SIG-M5 (cell line): ENCODE measurements around the gene GABRA5.
"Not testable (repeated sequence)": the region's sequence is repeated elsewhere in the genome, so short reads cannot be mapped to it uniquely, and the experiment has no call there.

Experiments
- DNase-seq: peaks from one replicate; lab custom pipeline; 2025; lab: John Stamatoyannopoulos, UW

Gene GABRA5

GRCh38 chr15:26877831-26878230 lies 11.0 kb downstream of the GABRA5 start:
- DNase-seq: no peak

GRCh38 chr15:26879706-26880105 lies 12.8 kb downstream of the GABRA5 start:
- DNase-seq: no peak

DNA sequence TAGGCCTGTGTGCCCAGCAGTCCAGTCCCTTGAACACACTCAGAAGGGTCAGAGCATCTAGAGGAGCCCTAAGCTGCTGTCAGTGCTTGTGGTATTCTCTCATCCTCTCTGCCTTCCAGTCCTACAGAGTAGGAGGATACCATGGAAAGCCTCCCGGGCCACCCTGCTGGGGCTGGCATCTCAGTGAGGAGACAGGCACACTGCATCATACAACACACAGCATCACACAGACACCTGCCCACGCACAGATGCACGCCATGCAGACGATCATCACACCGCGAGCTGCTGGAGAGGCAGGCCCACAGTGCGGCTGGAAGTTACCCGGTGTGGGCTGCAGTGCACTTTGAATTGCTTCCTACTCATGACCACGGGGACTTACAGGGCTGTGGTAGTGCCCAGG lies 15.2 kb downstream of the GABRA5 start:
- no peak for DNase-seq

- DNase-seq: no peak
These were observed 15.9 kb downstream of the GABRA5 start for GRCh38 chr15:26882616-26883365.

GRCh38 chr15:26883466-26883865 lies 16.6 kb downstream of the GABRA5 start:
- no peak for DNase-seq

DNA sequence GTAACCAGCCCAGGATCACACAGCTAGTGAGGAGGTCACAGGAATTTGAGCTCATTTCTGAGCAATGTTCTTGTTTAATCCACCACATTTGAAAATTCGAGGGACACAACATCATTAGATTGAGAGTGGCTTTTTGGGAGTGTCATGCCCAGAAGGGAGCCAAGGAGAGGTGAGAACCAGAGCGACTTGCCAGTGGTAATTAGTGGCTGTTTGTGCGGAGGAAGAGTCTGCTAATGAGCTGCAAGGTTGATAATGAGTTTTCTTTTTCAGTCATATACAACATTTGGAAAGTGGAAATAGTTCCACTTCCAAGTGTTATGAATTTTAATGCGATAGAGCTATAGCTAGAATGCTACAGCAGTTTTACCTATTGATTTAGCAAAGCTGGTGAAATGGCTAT lies 19.7 kb downstream of the GABRA5 start:
- DNase-seq: no peak

- DNase-seq: no peak
These were observed 21.2 kb downstream of the GABRA5 start for GRCh38 chr15:26887926-26888666.

- DNase-seq: no peak
These were observed 21.9 kb downstream of the GABRA5 start for GRCh38 chr15:26888761-26889160.

DNA sequence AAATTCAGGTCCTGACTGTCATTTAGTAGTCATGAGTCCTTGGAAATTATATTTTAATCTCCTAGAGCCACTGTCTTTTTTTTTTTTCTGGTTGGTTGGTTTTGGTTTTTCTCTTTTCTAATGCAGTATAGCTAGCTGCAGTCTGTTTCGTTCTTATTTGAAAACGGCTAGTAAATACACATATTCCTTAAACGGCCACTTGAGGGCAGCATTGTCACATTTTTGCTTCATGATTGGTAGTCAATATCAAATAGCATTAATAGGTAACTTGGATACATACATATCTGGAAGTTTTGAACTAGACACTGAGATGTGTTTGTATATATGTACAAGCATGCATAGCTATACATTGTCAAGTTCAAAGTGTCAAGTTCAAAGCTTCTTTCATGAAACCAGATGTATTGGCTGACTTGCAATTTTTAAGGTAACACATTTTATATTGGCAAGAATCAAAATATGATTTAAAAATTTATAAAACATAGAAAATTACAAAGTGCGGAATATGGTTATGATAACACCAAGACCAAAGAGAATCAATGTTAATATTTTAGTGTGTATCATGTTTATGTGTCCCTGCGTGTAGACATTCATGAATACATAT lies 22.5 kb downstream of the GABRA5 start:
- DNase-seq: no peak

DNA sequence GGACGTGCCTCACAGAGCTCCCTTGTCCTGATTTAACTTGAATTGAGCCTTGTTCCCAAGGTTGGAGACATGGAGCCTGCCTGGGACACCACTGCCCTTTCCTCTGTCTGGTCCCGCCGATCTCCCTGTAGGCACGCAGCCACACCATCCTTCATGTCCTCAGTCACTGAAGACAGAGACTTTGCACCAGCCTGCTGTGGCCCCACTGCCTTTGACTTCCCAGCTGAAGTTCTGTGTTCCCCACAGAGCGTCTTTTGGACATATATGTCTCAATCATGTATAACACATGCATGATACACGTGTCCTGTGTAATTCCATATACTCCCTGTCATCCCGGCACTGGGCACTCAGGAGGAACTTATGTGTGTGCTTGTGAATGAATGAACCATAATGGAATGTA lies 23.6 kb downstream of the GABRA5 start:
- no peak for DNase-seq

GRCh38 chr15:26890988-26891387 lies 24.1 kb downstream of the GABRA5 start:
- DNase-seq: no peak

GRCh38 chr15:26891448-26892181 lies 24.8 kb downstream of the GABRA5 start:
- no peak for DNase-seq

DNA sequence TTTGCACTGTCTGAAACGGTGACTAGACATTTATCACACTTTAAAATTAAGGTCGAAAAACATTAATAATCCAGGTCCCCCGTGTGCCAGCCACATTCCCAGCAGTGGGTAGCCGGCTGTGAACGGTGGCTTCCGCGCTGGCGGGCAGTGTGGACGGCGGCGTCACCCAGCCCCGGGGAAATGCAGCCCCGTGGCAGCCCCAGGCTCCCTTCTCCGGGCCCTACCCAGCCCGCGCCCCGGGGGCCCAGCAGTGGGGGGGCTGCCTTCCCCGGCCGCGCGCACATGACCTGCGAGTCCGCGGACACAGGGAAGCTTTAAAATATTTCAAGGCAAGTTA lies 25.3 kb downstream of the GABRA5 start:
- no peak for DNase-seq

- no peak for DNase-seq
These were observed 25.8 kb downstream of the GABRA5 start for GRCh38 chr15:26892678-26893077.

GRCh38 chr15:26893351-26894065 lies 26.6 kb downstream of the GABRA5 start:
- no peak for DNase-seq

DNA sequence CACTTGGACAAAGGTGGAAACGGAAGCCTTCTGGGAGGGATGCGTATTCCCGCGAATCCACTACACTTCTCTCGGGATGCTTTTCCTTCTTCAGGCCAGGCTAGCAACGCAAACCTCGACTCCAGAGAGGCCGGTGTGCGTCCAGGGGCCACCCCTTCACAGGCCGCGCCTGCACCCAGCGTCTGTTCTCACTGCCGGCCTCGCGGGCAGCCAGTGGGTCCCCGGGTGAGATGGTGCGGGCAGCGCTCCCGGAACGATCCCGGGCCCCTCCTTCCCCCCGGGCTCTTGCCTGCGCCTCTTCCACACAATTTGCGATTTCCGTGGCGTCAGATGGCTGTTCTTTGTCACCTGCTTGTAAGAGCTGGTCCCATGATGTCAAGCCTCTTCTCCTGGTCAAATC lies 27.3 kb downstream of the GABRA5 start:
- DNase-seq: no peak

- DNase-seq: not testable (repeated sequence)
These were observed 28.5 kb downstream of the GABRA5 start for GRCh38 chr15:26895346-26895745.

DNA sequence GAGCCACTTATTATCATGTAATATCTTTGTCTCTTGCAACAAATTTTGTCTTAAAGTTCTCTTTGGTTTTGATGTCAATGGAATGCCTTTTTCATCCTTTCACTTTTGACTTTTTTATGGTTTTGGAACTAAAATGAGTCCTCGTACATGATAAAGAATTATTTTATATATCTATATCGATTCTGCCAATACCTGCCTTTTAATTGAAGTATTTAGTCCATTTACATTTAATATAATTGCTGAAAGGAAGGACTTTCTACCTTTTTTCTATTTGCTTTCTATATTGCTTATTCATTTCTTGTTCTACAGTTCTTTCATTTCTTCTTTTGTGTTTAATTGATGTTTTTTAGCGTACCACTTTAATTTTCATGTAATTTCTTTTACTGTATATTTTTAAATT lies 32.8 kb downstream of the GABRA5 start:
- no peak for DNase-seq

DNA sequence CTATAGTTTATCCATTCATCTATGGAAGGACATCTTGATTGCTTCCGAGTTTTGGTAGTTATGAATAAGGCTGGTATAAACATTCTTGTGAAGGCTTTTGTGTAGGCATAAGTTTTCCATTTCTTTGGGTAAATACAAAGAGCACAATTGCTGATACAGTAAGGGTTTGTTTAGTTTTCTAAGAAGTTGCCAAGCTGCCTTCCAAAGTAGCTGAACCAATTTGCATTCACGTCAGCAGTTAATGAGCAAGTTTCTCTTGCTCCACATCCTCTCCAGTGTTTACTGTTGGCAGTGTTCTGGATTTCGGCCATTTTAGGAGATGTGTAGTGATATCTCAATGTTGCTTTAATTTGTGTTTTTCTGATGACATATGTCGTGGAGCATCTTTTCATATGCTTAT lies 34.2 kb downstream of the GABRA5 start:
- DNase-seq: no peak

- DNase-seq: no peak
These were observed 43.9 kb downstream of the GABRA5 start for GRCh38 chr15:26910715-26911114.

- DNase-seq: no peak
These were observed 54.6 kb downstream of the GABRA5 start for GRCh38 chr15:26921433-26921832.

DNA sequence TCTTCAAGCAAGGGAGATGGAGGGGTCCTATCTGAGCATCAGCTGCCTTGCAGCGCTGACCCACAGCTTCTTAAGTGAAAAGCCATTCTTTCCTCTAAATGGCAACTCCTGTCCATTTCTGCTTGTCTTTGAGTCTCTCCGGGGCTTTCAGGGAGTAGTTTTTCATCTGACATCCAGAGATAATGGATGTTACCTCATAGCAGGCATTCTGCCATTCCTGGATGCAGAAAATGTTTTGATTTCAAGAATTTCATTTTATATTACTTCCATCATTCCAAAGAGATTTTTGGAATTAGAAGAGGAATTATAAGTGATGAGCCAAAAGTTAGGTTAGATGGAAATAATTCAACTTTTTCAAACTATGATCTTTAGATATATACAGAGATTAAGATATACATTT lies 59.2 kb downstream of the GABRA5 start:
- no peak for DNase-seq
